IPS-11a (cell line): ENCODE data around the gene CFAP90.

ENCODE experiments used
- H3K4me3 ChIP-seq: one replicate; pipeline ENCODE4 v1.5.1; 2013; ENCODE audit warnings: low read depth, low read length, control low read depth

The CFAP90 gene

GRCh38 chr5:7868773-7869473 lies 18.0 kb upstream of the CFAP90 start, which contains the start of the genes FASTKD3 and MTRR:
Gene FASTKD3 (minus strand): TSS chr5:7869031. CDS start chr5:7868083, 948 bp downstream.
Gene MTRR (plus strand): TSS chr5:7869148. CDS start chr5:7870795, 1,647 bp downstream.
- peak within 1 kb of the TSS; percentile 78 for H3K4me3 ChIP-seq

- peak overlapping the region; percentile 78 for H3K4me3 ChIP-seq
Observed at GRCh38 chr5:7868427-7868772, 17.5 kb upstream of the CFAP90 start.

- H3K4me3 ChIP-seq: no peak overlapping the region
Observed at GRCh38 chr5:7867260-7867659, 16.3 kb upstream of the CFAP90 start.

DNA sequence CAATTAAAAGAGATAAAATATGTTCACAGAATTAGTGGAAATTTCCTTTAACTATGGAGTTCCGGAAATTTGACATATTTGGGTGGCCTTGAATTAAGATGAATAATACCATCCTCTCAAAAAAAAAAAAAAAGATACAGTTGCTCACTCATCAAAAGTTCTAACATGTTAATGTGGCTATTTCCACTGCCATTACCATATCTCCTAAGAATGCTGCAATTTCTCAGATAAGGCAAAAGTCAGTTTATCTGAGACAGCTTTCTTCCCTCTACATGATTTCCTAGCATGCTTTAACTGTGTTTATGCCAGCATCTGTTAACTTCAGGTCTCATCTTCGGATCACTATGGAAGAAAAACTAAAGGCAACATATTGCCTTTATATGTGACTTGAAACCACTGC lies 15.3 kb upstream of the CFAP90 start:
- no peak overlapping the region for H3K4me3 ChIP-seq

- H3K4me3 ChIP-seq: no peak overlapping the region
Observed at GRCh38 chr5:7857926-7858632, 7.1 kb upstream of the CFAP90 start.

DNA sequence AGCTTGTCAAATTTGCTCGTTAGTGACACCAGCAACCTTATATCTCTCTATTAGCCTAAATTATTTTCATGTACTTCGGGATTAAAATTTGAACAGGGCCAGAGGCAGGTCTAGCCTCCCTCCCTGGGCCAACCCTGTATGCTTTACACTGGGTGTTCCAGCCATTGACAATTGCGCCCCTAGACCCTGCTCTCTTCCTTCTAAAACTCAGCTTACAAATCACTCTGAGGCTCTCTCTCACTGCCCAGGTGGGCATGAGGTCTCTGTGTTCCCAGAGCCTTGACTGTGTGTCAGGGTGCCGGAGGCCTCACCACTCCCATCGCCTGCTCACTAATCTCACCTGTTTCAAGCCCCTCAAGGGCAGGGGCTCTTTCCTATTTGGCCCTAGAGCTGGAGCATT lies 6.4 kb upstream of the CFAP90 start:
- no peak overlapping the region for H3K4me3 ChIP-seq

DNA sequence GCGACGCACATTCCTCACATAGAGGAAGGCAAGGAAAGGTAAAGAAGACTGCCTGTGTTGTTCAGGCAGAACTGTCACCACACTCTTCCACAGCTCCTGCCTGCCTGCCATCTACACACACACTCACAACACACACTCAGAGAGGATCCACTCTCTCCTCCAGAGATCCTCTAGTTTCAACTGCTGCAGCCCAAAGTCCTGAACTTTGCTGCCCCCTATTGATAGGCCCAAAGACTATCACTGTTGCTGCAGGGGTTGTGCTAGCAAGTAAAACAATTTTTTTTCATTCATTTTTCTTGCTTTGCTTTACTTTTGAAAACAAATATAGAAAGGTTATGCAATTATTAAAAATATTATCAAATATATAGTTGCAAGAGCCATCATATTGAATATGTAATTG lies 5.9 kb upstream of the CFAP90 start:
- no peak overlapping the region for H3K4me3 ChIP-seq

GRCh38 chr5:7855611-7856010 lies 4.7 kb upstream of the CFAP90 start:
- no peak overlapping the region for H3K4me3 ChIP-seq

DNA sequence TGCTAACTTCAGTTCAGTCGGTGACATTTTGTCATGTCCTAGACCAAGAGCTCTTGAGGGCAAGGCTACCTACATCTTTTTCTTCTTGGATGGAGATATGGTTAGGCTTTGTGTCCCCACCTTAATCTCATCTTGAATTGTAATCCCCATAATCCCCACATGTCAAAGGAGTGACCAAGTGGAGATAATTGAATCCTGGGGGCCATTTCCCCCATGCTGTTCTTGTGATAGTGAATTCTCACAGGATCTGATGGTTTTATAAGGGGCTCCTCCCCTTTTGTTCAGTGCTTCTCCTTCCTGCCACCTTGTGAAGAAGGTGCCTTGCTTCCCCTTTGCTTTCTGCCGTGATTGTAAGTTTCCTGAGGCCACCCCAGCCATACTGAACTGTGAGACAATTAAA lies 2.1 kb upstream of the CFAP90 start:
- no peak overlapping the region for H3K4me3 ChIP-seq

- H3K4me3 ChIP-seq: no peak overlapping the region
Observed at GRCh38 chr5:7852542-7852941, 1.6 kb upstream of the CFAP90 start.

GRCh38 chr5:7851617-7852289 lies 820 bp upstream of the CFAP90 start:
- H3K4me3 ChIP-seq: no peak overlapping the region

GRCh38 chr5:7851240-7851592 lies 283 bp upstream of the CFAP90 start:
- H3K4me3 ChIP-seq: peak overlapping the region; percentile 55

DNA sequence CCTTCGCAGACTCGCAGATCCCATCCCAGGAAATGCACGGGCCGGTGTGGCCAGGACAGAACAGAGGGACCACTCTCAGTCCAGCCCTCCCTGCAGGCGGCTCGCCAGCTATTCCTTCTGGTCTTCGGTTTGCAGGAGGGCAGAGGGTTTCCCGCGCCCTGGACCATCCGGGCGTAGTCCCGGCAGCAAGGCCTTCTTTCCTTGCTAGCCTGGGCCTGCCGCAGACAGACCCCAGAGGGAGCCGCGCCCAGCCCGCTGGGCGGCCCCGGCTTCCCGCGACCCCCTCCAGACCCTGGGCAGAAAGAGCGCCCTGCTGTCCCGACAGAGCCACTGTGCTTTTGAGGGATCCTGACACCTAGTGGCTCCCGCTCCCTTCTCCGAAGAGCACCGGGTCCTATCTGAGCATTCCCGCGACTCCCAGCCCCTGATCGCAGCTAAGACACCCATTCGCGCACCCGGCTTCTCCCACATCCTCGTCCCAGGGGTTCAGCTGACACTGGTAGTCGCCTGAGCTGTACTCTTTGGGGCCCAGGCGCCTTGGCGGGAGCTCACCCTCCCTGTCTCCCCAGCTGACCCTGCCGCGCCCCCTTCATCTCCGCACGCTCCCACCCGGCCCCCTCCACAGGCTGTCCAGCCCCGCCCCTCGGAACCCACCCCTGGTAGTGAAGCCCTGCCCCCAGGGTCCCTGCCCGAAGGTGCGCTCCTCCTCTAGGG lies 1.1 kb downstream of the CFAP90 start:
- H3K4me3 ChIP-seq: peak overlapping the region; percentile 56

- H3K4me3 ChIP-seq: no peak overlapping the region
Observed at GRCh38 chr5:7848296-7848695, 2.6 kb downstream of the CFAP90 start.

GRCh38 chr5:7846327-7846726 lies 4.6 kb downstream of the CFAP90 start:
- H3K4me3 ChIP-seq: no peak overlapping the region

- H3K4me3 ChIP-seq: no peak overlapping the region
Observed at GRCh38 chr5:7845557-7845956, 5.4 kb downstream of the CFAP90 start.

DNA sequence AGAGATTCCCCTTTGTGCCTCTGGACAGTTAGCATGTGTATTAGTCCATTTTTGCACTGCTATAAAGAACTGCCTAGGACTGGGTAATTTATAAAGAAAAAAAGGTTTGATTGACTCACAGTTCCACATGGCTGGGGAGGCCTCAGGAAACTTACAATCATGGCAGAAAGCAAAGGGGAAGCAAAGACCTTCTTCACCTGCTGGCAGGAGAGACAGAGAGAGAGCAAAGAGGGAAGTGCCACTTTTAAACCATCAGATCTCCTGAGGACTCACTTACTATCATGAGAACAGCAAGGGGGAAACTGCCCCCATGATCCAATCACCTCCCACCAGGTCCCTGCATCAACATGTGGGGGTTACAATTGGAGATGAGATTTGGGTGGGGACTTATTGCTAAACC lies 6.0 kb downstream of the CFAP90 start:
- H3K4me3 ChIP-seq: no peak overlapping the region

DNA sequence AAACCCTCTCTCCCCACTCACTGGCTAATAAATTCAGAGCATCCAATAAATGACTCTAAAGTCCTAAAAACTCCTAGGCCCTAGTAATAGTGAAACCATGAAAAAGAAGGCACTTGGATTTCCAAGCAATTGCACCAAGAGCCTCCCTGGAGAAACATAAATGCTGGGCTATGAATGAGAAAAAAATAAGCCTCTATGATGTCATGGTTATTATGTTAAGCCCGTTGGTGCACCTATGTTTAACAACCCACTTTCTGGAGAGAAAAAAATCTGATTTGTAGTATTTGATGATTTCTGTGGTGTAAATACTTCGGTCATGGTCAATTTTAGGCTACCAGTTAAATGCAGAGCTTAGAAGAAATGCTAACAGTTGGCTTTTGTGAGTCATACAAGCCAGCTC lies 8.4 kb downstream of the CFAP90 start:
- H3K4me3 ChIP-seq: no peak overlapping the region

GRCh38 chr5:7837403-7837802 lies 13.5 kb downstream of the CFAP90 start:
- no peak overlapping the region for H3K4me3 ChIP-seq

DNA sequence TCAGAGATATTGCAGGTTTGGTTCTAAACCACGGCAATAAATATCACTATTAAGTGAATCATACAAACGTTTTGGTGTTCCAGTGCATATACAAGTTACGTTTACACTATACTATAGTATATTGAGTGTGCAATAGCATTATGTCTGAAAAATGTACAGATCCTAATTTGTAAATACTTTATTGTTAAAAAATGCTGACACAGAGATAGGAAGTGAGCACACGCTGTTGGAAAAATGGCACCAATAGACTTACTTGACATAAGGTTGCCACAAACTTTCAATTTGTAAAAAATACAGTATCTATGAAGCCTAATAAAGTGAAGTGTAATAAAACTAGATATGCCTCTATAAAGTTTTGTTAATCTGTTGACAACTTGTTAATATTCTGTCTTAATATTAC lies 16.0 kb downstream of the CFAP90 start:
- H3K4me3 ChIP-seq: no peak overlapping the region

DNA sequence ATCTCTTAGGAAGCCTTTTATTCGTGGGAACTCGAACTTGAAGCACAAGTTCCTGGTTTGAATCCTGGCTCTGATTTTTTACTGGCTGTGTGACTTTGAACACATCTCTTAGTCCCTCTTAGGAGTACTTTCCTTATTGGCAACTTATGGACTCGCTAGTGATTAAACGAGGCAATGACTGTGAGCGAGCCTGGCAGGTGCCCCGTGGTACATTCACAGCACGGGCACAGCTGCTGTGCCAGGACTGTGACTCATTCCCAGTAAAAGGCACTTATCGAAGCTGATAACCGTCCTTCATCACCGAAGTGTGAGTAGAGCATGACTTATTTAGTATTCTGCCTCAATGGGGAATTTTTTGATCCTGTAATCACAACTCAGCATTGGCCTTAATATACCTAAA lies 22.7 kb downstream of the CFAP90 start:
- no peak overlapping the region for H3K4me3 ChIP-seq
